NCI-H1048 (cell line): Measurements from ENCODE around the gene UNC5A.
"Not testable (repeated sequence)": the region's sequence is repeated elsewhere in the genome, so short reads cannot be mapped to it uniquely, and the experiment has no call there.

ENCODE experiments used
- DNase-seq: peaks from one replicate; lab custom pipeline; 2025; lab: John Stamatoyannopoulos, UW

The UNC5A gene

DNA sequence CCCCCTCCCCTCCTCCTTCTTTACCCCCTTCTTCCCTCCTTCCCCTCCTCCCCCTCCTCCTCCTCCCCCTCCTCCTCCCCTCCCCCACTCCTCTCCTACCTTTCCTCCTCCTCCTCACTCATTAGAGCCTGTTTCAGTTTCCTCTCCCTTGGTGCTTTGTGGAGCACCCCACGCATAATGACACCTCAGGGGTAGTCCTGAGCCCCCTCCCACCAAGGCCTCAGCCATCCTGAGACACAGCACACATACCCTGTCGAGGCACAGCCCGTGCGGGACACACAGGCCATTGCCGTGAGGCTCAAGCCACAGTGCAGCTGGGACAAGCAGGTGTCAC is 53.4 kb downstream of the UNC5A start:
- no peak for DNase-seq

DNA sequence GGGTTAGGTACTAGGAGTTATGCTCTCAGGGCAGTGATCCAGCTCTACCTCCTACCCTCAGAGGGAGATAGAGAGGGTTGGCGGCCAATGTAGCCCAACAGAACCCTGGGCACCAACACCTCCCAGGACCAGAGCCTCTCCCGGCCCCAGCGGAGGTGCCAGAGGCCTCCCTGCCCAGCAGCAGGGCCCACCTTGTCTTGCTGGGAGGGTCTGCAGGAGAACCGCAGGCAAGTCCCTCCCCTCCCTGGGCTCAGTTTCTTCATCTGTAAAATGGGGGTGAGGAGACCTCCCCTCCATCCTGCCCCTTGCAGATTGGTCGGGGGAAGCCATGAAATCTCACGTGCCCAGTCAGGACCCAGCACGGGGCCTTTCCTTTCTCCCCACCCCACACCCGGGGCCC is 54.4 kb downstream of the UNC5A start:
- no peak for DNase-seq

DNA sequence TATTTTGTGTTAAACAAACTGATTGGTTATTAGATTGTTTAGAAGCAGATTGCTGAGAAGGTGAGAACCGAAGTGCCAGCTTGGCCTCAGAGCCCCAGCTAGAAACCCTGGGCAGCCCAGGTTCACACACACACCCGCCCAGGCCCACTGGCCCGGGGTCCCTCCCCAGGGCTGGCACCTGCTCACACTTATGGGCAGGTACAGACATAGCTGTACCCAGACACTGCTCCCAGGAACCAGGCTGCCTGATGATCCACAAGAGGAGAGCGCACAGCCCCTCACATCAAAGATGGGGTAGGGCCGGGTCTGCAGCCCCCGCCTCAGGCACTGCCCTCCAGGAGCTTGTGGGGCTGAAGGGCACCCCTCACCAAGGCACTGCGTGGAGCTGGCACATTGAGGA is 55.6 kb downstream of the UNC5A start:
- no peak for DNase-seq

GRCh38 chr5:176866707-176867310 is 56.5 kb downstream of the UNC5A start:
- no peak for DNase-seq

GRCh38 chr5:176868126-176868525 is 57.8 kb downstream of the UNC5A start:
- DNase-seq, result no peak

GRCh38 chr5:176868731-176869130 is 58.4 kb downstream of the UNC5A start:
- no peak for DNase-seq

DNA sequence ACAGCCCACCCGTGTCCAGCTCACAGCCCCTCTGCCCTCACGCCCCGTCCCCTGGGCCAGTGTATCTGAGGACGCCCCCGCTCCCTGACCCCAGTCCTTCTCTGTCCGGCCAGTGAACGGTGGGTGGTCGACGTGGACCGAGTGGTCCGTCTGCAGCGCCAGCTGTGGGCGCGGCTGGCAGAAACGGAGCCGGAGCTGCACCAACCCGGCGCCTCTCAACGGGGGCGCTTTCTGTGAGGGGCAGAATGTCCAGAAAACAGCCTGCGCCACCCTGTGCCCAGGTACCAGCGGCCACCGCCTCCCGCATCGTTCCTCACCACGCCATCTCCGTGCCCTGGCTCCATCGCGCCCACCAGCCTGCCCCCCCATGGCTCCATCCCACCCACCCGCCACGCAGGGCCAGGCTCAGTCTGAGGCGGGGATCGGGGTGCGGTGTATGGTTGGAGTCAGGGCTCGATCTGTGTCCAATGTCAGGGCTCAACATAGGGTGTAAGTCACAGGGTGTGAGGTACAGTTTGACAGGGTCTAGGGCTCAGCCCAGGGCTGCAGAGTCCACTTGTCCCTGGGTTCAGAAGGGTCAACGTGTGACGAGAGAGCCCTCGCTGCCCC is 59.2 kb downstream of the UNC5A start:
- no peak for DNase-seq

GRCh38 chr5:176870110-176870591 is 59.8 kb downstream of the UNC5A start:
- no peak for DNase-seq

- DNase-seq, result not testable (repeated sequence)
These were observed 60.3 kb downstream of the UNC5A start for GRCh38 chr5:176870644-176871043.

GRCh38 chr5:176872586-176872985 is 62.2 kb downstream of the UNC5A start:
- DNase-seq, result not testable (repeated sequence)

GRCh38 chr5:176873011-176873410 is 62.7 kb downstream of the UNC5A start:
- DNase-seq, result not testable (repeated sequence)

DNA sequence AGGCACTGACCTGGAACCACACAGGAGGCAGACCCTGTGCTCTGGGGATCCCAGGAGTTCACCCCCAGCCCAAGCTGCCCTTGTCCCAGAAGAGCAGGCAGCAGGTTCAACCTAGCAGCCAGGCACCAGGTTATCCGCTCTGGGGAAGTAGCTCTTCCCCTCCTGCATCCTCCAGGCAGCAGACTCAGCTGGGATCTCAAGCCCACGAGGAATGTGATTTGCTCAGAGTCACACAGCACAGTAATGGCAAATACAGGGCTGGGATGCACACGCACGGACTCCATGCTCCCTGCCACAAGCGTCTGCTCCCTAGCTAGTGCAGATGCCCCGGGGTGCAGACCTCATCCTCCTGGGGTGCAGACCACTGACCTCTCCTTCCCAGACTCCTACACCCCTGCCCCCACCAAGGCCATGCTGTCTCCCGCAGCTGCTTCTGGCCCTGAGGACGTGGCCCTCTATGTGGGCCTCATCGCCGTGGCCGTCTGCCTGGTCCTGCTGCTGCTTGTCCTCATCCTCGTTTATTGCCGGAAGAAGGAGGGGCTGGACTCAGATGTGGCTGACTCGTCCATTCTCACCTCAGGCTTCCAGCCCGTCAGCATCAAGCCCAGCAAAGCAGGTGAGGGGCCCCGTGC is 63.3 kb downstream of the UNC5A start:
- no peak for DNase-seq

DNA sequence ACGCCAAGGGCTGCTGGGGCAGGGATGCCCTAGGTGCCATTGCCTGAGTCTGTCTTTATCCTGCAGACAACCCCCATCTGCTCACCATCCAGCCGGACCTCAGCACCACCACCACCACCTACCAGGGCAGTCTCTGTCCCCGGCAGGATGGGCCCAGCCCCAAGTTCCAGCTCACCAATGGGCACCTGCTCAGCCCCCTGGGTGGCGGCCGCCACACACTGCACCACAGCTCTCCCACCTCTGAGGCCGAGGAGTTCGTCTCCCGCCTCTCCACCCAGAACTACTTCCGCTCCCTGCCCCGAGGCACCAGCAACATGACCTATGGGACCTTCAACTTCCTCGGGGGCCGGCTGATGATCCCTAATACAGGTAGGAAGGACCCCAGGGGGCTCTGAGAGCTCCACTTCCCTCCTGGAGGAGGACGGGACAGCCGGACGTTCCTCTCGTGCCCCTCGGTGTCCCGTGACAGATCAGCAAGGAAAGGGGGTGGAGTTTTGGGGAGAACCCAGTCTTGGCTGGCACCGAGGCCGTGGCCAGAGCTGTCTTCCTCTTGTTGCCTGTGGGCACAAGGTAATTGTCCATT is 63.9 kb downstream of the UNC5A start:
- DNase-seq, result no peak

DNA sequence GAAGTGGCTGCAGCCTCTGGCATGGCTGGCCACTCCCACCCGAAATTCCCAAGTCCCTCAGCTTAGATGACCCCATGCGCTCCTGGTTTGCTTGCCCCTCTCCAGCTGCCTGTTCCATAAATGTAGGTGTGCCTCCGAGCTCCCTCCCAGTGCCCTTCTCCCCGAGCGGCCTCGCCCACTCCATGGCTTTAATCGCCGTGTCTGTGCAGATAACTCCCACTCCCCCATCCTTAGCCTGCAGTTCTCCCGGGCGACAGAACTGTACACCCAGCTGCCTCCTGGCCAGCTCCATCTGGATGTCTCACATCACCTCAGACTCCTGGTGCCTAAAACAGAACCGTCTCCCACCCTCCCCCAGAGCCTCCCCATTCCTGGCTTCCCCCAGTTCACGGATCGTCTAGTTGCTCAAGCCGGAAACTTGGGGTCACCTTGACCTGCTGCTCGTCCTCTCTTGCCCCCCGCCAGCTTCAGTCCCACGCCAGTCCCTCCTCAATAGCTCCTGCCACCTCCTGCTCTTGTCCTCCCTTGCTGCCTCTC is 64.7 kb downstream of the UNC5A start:
- no peak for DNase-seq

GRCh38 chr5:176875783-176876505 is 65.6 kb downstream of the UNC5A start:
- DNase-seq, result no peak

DNA sequence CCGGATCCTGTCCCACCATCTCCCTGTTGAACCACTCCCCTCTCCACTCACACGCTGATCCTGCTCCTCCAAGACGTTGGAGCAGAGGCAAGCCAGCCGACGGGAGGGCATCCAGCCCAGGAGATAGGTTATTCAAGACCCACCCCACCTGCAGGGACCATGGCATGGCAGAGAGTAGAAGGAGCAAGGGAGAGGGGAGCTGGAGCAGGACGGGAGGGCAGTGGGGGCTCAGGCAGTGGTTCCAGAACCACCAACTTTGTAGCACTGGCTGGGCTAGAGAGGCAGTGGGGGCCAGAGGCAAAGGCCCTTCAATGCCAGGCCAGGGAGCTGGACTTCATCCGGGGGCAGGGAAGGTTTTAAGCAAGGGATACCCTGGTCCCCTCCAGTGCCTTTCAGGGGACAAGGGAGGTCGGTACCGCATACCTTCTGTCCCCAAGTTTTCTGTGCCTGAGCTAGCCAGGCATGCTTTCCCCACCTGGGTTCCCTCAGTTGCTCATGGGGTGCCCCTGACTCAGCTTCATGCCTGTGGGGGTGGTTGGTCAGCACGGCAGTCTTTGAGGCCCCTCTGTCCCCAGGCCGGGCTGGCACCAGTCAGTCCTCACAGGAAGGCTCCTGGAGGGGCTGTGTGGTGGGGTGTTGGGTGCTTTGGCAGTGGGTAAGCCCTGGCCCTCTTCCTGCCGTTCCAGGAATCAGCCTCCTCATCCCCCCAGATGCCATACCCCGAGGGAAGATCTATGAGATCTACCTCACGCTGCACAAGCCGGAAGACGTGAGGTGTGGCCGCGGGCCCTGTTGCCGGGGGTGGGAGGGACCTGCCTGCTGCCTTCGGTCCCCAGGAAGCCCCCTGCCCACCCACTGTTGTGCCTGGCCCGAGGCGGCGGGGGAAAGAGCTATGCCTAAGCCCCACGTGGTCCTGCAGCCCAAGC is 66.4 kb downstream of the UNC5A start:
- no peak for DNase-seq

GRCh38 chr5:176877793-176878331 is 67.5 kb downstream of the UNC5A start:
- no peak for DNase-seq

DNA sequence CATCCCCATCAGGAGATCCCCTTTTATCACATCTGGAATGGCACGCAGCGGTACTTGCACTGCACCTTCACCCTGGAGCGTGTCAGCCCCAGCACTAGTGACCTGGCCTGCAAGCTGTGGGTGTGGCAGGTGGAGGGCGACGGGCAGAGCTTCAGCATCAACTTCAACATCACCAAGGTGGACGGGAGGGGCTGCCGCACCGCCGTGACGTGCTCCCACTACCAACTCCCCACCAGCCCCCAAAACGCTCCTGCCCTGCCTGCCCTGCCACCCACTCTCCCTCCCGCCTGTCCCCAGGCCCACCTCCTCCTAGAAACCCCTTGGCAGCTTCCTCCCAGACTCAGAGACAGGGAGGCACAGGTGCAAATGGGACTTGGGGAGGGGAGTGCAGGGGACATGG is 68.1 kb downstream of the UNC5A start:
- no peak for DNase-seq

DNA sequence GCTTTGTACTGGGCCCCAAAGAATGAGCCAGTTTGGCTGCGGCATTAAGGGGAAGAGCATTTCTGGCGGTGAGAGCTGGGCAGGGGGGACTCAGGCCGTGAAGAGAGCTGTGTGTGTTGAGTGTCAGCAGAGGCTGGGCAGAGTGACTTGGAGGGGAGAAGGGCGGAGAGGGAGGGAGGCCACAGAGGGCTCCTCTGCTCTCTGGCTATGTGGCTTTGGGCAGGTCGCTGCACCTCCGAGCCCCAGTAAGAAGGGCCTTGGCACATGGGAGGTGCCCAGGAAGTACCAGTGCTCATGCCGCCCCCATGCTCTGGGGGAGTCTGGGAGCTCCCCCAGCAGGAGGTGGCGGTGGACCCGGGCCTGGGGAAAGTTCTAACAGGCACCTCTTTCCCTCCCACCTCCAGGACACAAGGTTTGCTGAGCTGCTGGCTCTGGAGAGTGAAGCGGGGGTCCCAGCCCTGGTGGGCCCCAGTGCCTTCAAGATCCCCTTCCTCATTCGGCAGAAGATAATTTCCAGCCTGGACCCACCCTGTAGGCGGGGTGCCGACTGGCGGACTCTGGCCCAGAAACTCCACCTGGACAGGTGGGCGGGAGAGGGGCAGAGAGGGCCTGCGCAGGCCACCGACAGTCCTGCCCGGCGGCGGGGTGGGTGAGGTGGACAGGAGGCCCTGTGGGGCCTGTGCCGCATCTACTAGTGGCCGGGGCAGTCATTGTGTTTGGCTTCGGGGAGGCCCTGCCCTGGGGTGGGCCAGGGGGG is 68.7 kb downstream of the UNC5A start:
- no peak for DNase-seq

GRCh38 chr5:176879663-176880361 is 69.5 kb downstream of the UNC5A start:
- DNase-seq, result no peak
